KMS-11 (cell line): ENCODE measurements around the gene SINHCAF.

ENCODE experiments used
- H2AFZ ChIP-seq: fragments of 200-600 bp; sonication (generic); 2 replicates; pipeline ENCODE4 v1.6.1; 2016; ENCODE audit warnings: antibody characterized with exemption, mixed run types, low read depth
- H3K27ac ChIP-seq: fragments of 200-600 bp; sonication (generic); 2 replicates; pipeline ENCODE4 v1.6.1; 2016; ENCODE audit warnings: mild to moderate bottlenecking, mixed run types
- H3K27me3 ChIP-seq: fragments of 200-600 bp; sonication (generic); 2 replicates; pipeline ENCODE4 v1.6.1; 2017; ENCODE audit warnings: mild to moderate bottlenecking, low read depth, mixed run types, moderate library complexity; ENCODE audit not compliant: insufficient read depth
- H3K36me3 ChIP-seq: fragments of 200-600 bp; sonication (generic); 2 replicates; pipeline ENCODE4 v1.6.1; 2017; ENCODE audit warnings: mild to moderate bottlenecking, mixed run types; ENCODE audit not compliant: insufficient read depth
- H3K4me1 ChIP-seq: fragments of 200-600 bp; sonication (generic); 2 replicates; pipeline ENCODE4 v1.6.1; 2016; ENCODE audit warnings: mild to moderate bottlenecking, low read depth, mixed run types; ENCODE audit not compliant: poor library complexity, severe bottlenecking
- H3K4me2 ChIP-seq: fragments of 200-600 bp; sonication (generic); 2 replicates; pipeline ENCODE4 v1.7.0; 2016; ENCODE audit warnings: mild to moderate bottlenecking, mixed run types
- H3K4me3 ChIP-seq: fragments of 200-600 bp; sonication (generic); IDR thresholded peaks from 2 replicates; pipeline ENCODE4 v1.6.1; 2017; ENCODE audit warnings: low read depth, low read length, mixed read lengths; ENCODE audit not compliant: insufficient read depth
- H3K79me2 ChIP-seq: fragments of 200-600 bp; sonication (generic); 2 replicates; pipeline ENCODE4 v1.6.1; 2016; ENCODE audit warnings: low read depth, mixed run types; ENCODE audit not compliant: insufficient read depth
- H3K9ac ChIP-seq: fragments of 200-600 bp; sonication (generic); 2 replicates; pipeline ENCODE4 v1.6.1; 2016; ENCODE audit warnings: mild to moderate bottlenecking, mixed run types
- H4K20me1 ChIP-seq: fragments of 200-600 bp; sonication (generic); 2 replicates; pipeline ENCODE4 v1.6.1; 2016; ENCODE audit warnings: mild to moderate bottlenecking, mixed run types; ENCODE audit not compliant: insufficient read depth
- TF ChIP-seq, protein P1 (sequence below): fragments of 200-600 bp; sonication (generic); conservative IDR thresholded peaks from 2 replicates; pipeline ENCODE4 v1.6.1; 2017; ENCODE audit warnings: low read depth, mild to moderate bottlenecking, antibody characterized with exemption, low read length, moderate library complexity, mixed read lengths

Gene SINHCAF

DNA sequence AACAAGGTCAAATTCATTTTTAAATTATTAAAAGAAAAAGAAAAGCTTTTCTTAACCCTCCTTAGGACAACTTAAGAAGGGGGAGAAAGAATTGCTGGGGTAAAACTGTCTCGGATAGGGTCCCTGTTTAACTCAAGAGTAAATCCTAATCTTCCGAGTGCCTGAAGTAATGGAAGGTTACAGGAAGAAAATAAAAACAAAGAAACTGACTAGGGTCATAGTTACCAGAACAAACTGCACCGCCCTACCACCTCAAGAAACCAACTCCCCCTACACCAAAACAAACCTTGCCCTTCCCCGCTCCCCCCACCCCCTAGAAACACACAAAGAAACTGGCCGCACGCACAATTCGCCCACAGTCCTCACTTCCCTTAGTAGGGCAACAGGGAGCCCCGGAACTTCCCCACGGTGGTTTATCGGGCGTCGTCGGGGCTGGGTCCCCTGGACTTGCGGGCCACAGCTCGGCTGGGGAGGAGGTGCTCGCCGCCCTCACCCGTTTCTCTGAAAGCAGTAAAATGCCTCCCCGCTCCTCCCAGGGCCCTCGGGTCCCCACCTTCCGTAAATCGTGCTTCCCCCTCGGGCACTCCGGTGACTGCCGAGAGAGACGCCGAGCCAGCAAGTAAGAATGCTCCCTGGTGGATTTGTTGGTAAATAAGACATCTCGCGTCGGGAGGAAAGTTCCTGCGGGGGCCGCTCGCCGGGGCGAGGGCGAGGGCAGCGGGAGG is 2.4 kb downstream of the SINHCAF start:
- H3K4me1 ChIP-seq, result peaks cover 52% of the 10 kb centered on the region
- peak overlapping the region; percentile 97 for H3K27ac ChIP-seq
- peaks cover 72% of the 10 kb centered on the region for H3K79me2 ChIP-seq
- TF ChIP-seq, protein P1, sequence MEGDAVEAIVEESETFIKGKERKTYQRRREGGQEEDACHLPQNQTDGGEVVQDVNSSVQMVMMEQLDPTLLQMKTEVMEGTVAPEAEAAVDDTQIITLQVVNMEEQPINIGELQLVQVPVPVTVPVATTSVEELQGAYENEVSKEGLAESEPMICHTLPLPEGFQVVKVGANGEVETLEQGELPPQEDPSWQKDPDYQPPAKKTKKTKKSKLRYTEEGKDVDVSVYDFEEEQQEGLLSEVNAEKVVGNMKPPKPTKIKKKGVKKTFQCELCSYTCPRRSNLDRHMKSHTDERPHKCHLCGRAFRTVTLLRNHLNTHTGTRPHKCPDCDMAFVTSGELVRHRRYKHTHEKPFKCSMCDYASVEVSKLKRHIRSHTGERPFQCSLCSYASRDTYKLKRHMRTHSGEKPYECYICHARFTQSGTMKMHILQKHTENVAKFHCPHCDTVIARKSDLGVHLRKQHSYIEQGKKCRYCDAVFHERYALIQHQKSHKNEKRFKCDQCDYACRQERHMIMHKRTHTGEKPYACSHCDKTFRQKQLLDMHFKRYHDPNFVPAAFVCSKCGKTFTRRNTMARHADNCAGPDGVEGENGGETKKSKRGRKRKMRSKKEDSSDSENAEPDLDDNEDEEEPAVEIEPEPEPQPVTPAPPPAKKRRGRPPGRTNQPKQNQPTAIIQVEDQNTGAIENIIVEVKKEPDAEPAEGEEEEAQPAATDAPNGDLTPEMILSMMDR, result no peak; the same call in 1 of the 2 replicates
- H3K36me3 ChIP-seq, result no peaks in the 10 kb centered on the region
- no peak overlapping the region for H3K4me3 ChIP-seq
- H3K4me2 ChIP-seq, result peak overlapping the region; percentile 100
- H4K20me1 ChIP-seq, result peaks cover 47% of the 10 kb centered on the region
- peak overlapping the region; percentile 48; the same call in 1 of the 2 replicates for H2AFZ ChIP-seq
- no peaks in the 10 kb centered on the region for H3K27me3 ChIP-seq
- H3K9ac ChIP-seq, result peak overlapping the region; percentile 97

DNA sequence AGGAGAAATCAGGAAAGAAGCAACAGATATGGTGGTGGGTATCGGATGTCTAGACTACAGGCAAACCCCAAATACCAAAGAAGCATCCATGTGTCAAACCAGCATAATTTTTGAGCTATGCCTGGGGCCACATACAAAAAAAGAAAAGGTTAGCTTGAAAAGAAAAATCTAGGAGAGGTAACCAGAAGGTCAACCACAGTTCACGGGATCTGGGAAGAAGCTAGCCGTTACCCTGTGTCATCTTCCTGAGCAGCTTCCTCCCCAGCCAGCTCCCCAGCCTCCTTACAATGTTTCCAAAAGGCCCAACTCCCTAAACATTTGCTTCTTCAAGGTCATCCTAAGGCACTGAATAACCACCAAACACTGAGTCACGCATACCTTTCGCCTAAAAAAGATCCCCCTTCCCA is 3.1 kb downstream of the SINHCAF start:
- no peaks in the 10 kb centered on the region for H3K36me3 ChIP-seq
- H3K9ac ChIP-seq, result peak overlapping the region; percentile 97
- TF ChIP-seq, protein P1, result no peak
- no peak overlapping the region for H3K4me3 ChIP-seq
- H3K4me2 ChIP-seq, result peak overlapping the region; percentile 100
- no peaks in the 10 kb centered on the region for H3K27me3 ChIP-seq
- H3K79me2 ChIP-seq, result peaks cover 80% of the 10 kb centered on the region
- peaks cover 54% of the 10 kb centered on the region for H4K20me1 ChIP-seq
- peaks cover 60% of the 10 kb centered on the region for H3K4me1 ChIP-seq
- no peak overlapping the region for H2AFZ ChIP-seq
- peak overlapping the region; percentile 97 for H3K27ac ChIP-seq

DNA sequence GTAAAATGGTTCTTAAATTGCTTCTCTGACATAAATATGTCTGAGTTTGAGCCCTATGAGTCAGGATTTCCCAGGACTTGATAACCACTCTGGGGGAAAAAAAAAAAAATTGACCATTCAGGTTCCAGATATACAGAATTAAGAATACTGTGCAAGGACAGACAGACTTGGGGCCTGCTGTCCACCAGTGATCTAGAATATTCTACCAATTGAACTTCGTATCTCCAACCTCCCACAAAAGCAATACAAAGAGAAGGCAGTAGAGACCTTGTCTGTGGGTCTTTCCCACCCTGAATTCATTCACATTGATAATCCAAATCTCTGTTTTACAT is 4.1 kb downstream of the SINHCAF start:
- peaks cover 89% of the 10 kb centered on the region for H3K79me2 ChIP-seq
- peaks cover 69% of the 10 kb centered on the region for H3K4me1 ChIP-seq
- no peak overlapping the region for H2AFZ ChIP-seq
- H3K4me2 ChIP-seq, result peak overlapping the region; percentile 100
- H4K20me1 ChIP-seq, result peaks cover 64% of the 10 kb centered on the region
- H3K27ac ChIP-seq, result no peak overlapping the region
- H3K9ac ChIP-seq, result no peak overlapping the region; the same call in 1 of the 2 replicates
- no peaks in the 10 kb centered on the region for H3K27me3 ChIP-seq
- H3K36me3 ChIP-seq, result no peaks in the 10 kb centered on the region
- TF ChIP-seq, protein P1, result no peak
- no peak overlapping the region for H3K4me3 ChIP-seq

DNA sequence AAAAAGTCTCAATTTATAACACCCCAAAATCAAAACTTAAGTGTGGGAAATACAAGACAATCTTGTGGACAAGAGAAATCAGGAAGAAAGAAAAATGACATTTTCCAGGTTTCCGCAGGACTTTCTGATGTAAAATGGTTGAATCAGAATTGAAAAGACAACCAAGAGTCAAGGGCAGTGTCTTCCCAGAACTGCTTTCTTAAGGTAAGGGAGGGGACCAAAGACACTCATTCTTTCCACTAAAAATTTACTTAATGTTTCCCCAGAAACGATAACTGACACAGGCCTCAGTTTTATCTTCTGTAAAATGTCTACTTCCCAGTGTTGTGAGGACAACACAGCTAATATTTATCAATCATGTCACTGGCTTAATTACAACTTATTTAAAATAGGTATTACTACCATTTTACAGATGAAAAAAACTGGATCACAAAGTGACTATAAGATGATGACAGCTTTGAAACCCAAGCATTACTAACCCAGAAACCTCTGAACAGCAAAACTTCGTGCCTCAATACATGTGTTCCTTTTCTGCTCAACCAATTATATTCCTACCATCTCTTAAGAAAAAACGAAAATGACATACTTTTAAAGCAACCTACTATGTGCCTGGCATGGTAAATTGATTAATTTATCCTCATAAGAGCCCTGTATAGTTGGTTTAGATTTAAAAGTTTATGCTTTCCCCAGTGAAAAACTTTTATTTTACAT is 4.6 kb downstream of the SINHCAF start:
- TF ChIP-seq, protein P1, result no peak
- Histone ChIP-seq H3K79me2 (peaks cover 95% of the 10 kb centered on the region), H3K4me2 (peak overlapping the region; percentile 100), H3K27ac (no peak overlapping the region), H4K20me1 (peaks cover 67% of the 10 kb centered on the region), H3K4me3 (no peak overlapping the region), H3K27me3 (no peaks in the 10 kb centered on the region), H2AFZ (no peak overlapping the region), H3K4me1 (peaks cover 70% of the 10 kb centered on the region), H3K36me3 (no peaks in the 10 kb centered on the region), H3K9ac (no peak overlapping the region; the same call in 1 of the 2 replicates)
